Osteocyte (in vitro differentiated cells): Measurements from ENCODE around the gene ANKRD44. TPM values are rescaled to one million over a fixed set of nuclear protein-coding genes. Genes with fewer than 3 reads are reported as not detected.

Source experiments
- DNase-seq: peaks from one replicate; pipeline ENCODE4 v3.0.0; 2021; ENCODE audit warnings: mixed read lengths; ENCODE audit not compliant: unreplicated experiment; ENCODE audit errors: extremely low spot score
- H3K27ac Mint-ChIP-seq: one replicate; pipeline ENCODE4 v1.8.0; 2021; ENCODE audit warnings: mild to moderate bottlenecking, mixed read lengths; ENCODE audit not compliant: unreplicated experiment
- H3K27me3 Mint-ChIP-seq: one replicate; pipeline ENCODE4 v1.8.0; 2021; ENCODE audit warnings: mixed read lengths; ENCODE audit not compliant: unreplicated experiment
- H3K36me3 Mint-ChIP-seq: one replicate; pipeline ENCODE4 v1.8.0; 2021; ENCODE audit warnings: mixed read lengths; ENCODE audit not compliant: unreplicated experiment
- H3K4me1 Mint-ChIP-seq: one replicate; pipeline ENCODE4 v1.8.0; 2021; ENCODE audit warnings: mixed read lengths; ENCODE audit not compliant: unreplicated experiment
- H3K4me3 Mint-ChIP-seq: one replicate; pipeline ENCODE4 v1.8.0; 2021; ENCODE audit warnings: mild to moderate bottlenecking, moderate library complexity, mixed read lengths; ENCODE audit not compliant: unreplicated experiment
- H3K9me3 Mint-ChIP-seq: one replicate; pipeline ENCODE4 v1.8.0; 2021; ENCODE audit warnings: mixed read lengths; ENCODE audit not compliant: unreplicated experiment
- total RNA-seq: library from RNA; stranded (reverse); gene quantifications from 2 replicates; pipeline ENCODE4 v1.2.1, GENCODE V29; 2021
- TF ChIP-seq, protein P1 (sequence below): fragments of 200-600 bp; sonication (generic); IDR thresholded peaks from 2 replicates; pipeline ENCODE4 v1.5.0; 2021; ENCODE audit warnings: antibody characterized with exemption, mild to moderate bottlenecking, moderate library complexity

Gene ANKRD44
- total RNA-seq, 1 donor from 2014 or later = 16.6 TPM

DNA sequence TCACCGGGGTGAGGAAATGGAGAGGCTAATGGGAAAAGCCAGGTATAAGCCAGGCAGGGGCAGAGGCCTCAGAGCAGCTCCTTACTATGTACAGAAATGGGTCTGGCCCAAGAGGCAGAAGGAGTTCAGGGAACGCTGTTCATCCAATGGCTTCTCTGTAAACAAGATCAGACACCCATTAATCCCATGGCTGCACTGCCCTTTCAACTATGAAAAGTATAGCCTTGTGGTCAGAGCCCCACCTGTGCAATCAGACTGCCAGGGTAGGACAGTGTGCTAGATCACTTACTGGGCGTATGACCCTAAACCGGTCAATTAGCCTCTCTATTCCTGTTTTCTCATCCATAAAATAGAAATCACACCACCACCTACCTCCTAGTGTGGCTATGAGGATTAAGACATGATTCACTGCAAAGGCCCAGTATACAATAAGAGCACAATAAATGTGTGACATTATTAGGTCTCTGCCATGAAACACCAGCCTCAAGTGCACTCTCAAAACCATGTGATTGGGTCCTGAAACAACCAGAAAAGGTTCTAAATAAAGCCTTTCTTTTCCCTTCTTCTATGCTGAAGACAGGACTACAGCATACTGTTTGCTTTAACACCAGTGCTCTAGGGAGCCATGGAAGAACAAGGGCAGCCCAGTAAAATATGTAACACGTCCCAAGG, 4.4 kb downstream of the ANKRD44 start:
- Mint-ChIP-seq H3K27me3 (no peaks in the 10 kb centered on the region), H3K4me1 (peaks cover 4% of the 10 kb centered on the region), H3K9me3 (no peaks in the 10 kb centered on the region), H3K36me3 (no peaks in the 10 kb centered on the region), H3K27ac (no peak overlapping the region), H3K4me3 (no peak overlapping the region)
- TF ChIP-seq, protein P1, sequence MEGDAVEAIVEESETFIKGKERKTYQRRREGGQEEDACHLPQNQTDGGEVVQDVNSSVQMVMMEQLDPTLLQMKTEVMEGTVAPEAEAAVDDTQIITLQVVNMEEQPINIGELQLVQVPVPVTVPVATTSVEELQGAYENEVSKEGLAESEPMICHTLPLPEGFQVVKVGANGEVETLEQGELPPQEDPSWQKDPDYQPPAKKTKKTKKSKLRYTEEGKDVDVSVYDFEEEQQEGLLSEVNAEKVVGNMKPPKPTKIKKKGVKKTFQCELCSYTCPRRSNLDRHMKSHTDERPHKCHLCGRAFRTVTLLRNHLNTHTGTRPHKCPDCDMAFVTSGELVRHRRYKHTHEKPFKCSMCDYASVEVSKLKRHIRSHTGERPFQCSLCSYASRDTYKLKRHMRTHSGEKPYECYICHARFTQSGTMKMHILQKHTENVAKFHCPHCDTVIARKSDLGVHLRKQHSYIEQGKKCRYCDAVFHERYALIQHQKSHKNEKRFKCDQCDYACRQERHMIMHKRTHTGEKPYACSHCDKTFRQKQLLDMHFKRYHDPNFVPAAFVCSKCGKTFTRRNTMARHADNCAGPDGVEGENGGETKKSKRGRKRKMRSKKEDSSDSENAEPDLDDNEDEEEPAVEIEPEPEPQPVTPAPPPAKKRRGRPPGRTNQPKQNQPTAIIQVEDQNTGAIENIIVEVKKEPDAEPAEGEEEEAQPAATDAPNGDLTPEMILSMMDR = no peak
- DNase-seq = no peak

DNA sequence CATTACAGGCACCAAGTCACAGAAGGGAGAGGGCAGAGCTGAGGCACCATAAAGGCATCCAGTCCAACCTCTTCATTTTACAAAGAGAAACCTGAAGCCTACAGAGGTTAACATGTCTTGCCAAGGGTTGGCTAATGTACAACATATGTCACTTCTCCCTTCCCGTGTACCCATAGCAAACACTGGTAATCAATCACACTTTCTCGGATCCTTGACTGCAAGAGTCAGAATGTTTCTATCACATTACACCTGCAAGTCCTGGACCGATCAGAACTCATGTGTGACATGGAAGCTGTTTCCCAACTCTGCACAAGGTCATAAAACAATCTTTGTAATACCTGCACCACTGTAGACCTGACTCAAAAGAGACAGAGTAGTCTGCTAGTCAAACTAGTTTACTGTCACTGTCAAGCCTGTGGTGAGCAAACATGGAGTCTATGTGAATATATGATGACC, 6.0 kb downstream of the ANKRD44 start:
- TF ChIP-seq, protein P1 = no peak
- Mint-ChIP-seq H3K27ac (no peak overlapping the region), H3K9me3 (no peaks in the 10 kb centered on the region), H3K4me1 (peaks cover 3% of the 10 kb centered on the region), H3K27me3 (no peaks in the 10 kb centered on the region), H3K4me3 (no peak overlapping the region), H3K36me3 (no peaks in the 10 kb centered on the region)
- no peak for DNase-seq

DNA sequence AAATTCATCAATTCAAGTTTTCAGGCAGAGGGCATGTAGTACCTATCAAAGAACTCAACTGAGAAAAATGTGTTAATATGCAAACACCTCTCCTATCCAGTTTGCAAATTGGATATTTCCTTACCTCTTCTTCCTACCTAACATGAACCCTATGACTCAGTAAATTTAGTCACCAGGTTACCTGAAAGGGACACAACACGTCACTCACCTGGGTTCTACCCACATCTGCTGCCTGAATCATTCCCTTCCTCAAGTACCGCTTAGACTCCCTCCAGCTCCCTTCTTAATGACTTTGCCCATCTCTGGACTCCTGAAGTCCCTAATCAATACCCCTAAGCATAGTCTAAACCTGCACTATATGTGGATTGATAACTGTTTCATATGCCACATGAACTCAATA, 10.4 kb downstream of the ANKRD44 start:
- no peaks in the 10 kb centered on the region for H3K36me3 Mint-ChIP-seq
- peaks cover 6% of the 10 kb centered on the region for H3K4me1 Mint-ChIP-seq
- H3K4me3 Mint-ChIP-seq = no peak overlapping the region
- no peaks in the 10 kb centered on the region for H3K27me3 Mint-ChIP-seq
- TF ChIP-seq, protein P1 = no peak
- H3K27ac Mint-ChIP-seq = no peak overlapping the region
- DNase-seq = no peak
- no peaks in the 10 kb centered on the region for H3K9me3 Mint-ChIP-seq

DNA sequence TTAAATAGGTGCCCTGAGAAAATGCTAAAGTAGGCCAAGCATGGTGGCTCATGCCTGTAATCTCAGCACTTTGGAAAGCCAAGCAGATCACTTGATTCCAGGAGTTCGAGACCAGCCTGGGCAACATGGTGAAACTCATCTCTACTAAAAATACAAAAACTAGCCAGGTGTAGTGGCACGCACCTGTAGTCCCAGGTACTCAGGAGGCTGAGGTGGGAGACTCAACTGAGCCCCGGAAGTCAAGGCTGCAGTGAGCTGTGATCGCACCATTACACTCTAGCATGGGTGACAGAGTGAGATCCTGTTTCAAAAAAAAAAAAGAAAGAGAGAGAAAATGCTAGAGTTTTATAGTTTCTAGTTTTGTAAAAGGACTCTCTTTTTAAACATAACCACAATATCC, 12.0 kb downstream of the ANKRD44 start:
- Mint-ChIP-seq H3K4me1 (peaks cover 11% of the 10 kb centered on the region), H3K9me3 (no peaks in the 10 kb centered on the region), H3K4me3 (no peak overlapping the region), H3K27ac (no peak overlapping the region), H3K36me3 (no peaks in the 10 kb centered on the region), H3K27me3 (no peaks in the 10 kb centered on the region)
- TF ChIP-seq, protein P1 = no peak
- DNase-seq = no peak

DNA sequence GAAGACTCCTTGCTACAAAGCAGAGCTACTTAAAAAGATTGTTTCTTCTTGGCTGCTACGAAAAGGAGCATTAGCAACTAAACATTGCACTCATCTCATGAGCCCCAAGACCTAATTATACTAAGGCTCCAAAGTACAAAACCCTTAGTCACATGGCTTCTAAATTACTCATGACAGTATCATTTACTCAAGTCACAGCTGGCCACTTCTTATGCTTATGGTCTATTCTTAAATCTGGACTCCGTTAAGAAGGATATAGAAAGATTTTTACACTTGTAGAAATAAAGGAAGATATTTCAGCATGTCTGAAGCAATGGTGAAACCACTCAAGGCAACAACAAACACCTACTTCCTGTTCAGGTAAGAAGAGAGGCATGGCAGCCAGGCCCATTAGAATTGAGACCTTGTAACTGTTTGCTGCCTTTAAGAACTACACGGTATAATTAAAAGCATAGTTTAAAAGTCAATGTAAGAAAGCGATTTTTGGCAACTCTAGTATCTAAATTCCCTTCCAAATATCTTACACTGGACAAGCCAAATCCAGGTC, 12.7 kb downstream of the ANKRD44 start:
- no peaks in the 10 kb centered on the region for H3K27me3 Mint-ChIP-seq
- H3K27ac Mint-ChIP-seq = no peak overlapping the region
- H3K36me3 Mint-ChIP-seq = no peaks in the 10 kb centered on the region
- H3K4me3 Mint-ChIP-seq = no peak overlapping the region
- H3K9me3 Mint-ChIP-seq = no peaks in the 10 kb centered on the region
- H3K4me1 Mint-ChIP-seq = peaks cover 15% of the 10 kb centered on the region
- TF ChIP-seq, protein P1 = no peak
- no peak for DNase-seq
